Measurements from ENCODE around the gene TMEM106C.

TMEM106C gene

GRCh38 chr12:47981496-47982260, 18.3 kb downstream of the TMEM106C start:
- no peak overlapping the region for H3K27ac ChIP-seq
- TF ChIP-seq CTCF (conservative IDR thresholded peaks at IDR 0.05) = no peak

- TF ChIP-seq CTCF (conservative IDR thresholded peaks at IDR 0.05) = no peak
- H3K27ac ChIP-seq = no peak overlapping the region
Observed at GRCh38 chr12:47982311-47982710, 18.9 kb downstream of the TMEM106C start.

- no peak overlapping the region for H3K27ac ChIP-seq
- no peak for TF ChIP-seq CTCF (conservative IDR thresholded peaks at IDR 0.05)
Observed at GRCh38 chr12:47982770-47983169, 19.4 kb downstream of the TMEM106C start.

GRCh38 chr12:47983541-47984115, 20.2 kb downstream of the TMEM106C start:
- H3K27ac ChIP-seq = no peak overlapping the region
- no peak for TF ChIP-seq CTCF (conservative IDR thresholded peaks at IDR 0.05)

- no peak overlapping the region for H3K27ac ChIP-seq
- TF ChIP-seq CTCF (conservative IDR thresholded peaks at IDR 0.05) = no peak
Observed at GRCh38 chr12:47984331-47984801, 21.0 kb downstream of the TMEM106C start.

- H3K27ac ChIP-seq = no peak overlapping the region
- no peak for TF ChIP-seq CTCF (conservative IDR thresholded peaks at IDR 0.05)
Observed at GRCh38 chr12:47985596-47986290, 22.3 kb downstream of the TMEM106C start.

- no peak overlapping the region for H3K27ac ChIP-seq
- no peak for TF ChIP-seq CTCF (conservative IDR thresholded peaks at IDR 0.05)
Observed at GRCh38 chr12:47986291-47986660, 22.9 kb downstream of the TMEM106C start.

All from VCaP (cell line).